AG04450 (cell line): Measurements from ENCODE around the gene FMNL2. TPM values are rescaled to one million over a fixed set of nuclear protein-coding genes. Genes with fewer than 3 reads are reported as not detected.

Experiments
- CTCF ChIA-PET: fragments of 300-600, 350-600 bp; formaldehyde crosslinking; extraction: SDS; loops from one replicate; lab custom pipeline; 2022; ENCODE audit warnings: antibody characterized with exemption, inconsistent platforms; lab: Charles Lee
- POLR2A ChIA-PET: fragments of 350-600 bp; formaldehyde crosslinking; extraction: SDS; loops from one replicate; lab custom pipeline; 2021; ENCODE audit warnings: antibody characterized with exemption, inconsistent platforms; lab: Yijun Ruan, JAX
- DNase-seq: peaks from one replicate; pipeline ENCODE4 v3.0.0-alpha.2; 2011; ENCODE audit warnings: low read depth, low spot score
- H3K27ac ChIP-seq: one replicate; pipeline ENCODE4 v1.5.1; 2012; ENCODE audit warnings: low read depth, low read length, control low read depth
- H3K27me3 ChIP-seq: one replicate; pipeline ENCODE4 v1.6.0; 2012; ENCODE audit warnings: low read length; ENCODE audit not compliant: control insufficient read depth, insufficient read depth
- H3K4me3 ChIP-seq: 2 replicates; pipeline ENCODE4 v1.5.1; 2011; ENCODE audit warnings: mild to moderate bottlenecking, low read depth, low read length, control low read depth
- H3K9me3 ChIP-seq: 2 replicates; pipeline ENCODE4 v1.5.1; 2012; ENCODE audit warnings: low read length; ENCODE audit not compliant: control insufficient read depth, insufficient read depth
- polyA plus RNA-seq: library from polyadenylated mRNA; depleted of rRNA; stranded (reverse); fragments of >200 nt; gene quantifications from 2 replicates; pipeline ENCODE4 v1.2.3, GENCODE V29; 2011
- TF ChIP-seq, protein P1 (sequence below): IDR thresholded peaks from 2 replicates; pipeline ENCODE4 v1.5.1; 2011; ENCODE audit warnings: low read depth, low read length, control low read depth, inconsistent platforms

Gene FMNL2
- polyA plus RNA-seq, 1 experiment: 22.0 TPM

DNA sequence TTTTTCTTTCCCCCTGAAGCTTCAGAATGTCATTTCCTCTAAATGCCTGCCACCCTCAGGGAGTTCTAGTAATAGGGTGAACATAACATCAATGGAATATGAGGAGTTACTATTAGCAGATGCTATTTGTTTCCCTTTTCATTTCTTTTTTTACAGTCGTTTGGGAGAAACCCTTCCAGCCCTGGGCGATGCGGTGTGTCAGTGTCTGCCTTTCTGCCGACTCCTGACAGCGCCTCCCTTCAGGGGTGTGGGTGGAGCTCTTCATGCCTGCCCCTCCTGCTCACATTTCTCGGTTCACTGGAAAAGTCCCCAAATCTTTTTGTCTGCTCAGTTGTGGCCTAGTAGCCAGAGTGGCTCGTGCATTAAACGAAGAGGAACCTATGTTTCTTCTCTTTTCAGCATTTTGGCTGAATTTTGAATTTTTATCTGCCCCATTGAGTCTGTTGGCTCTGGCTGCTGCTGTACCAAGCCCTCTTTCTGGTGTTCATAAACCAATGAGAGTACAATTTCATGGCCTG lies 72.3 kb downstream of the FMNL2 start:
- ChIA-PET POLR2A (interaction anchor here (0.7 kb wide), 1 partner anchor 132 kb away, joined by 5 read pairs; no protein-coding TSS in a partner anchor), CTCF (interaction anchor here (1.0 to 2.1 kb wide), 3 partner anchors 131 to 231 kb away, joined by 3 to 6 read pairs (median 4); no protein-coding TSS in a partner anchor)
- TF ChIP-seq, protein P1, sequence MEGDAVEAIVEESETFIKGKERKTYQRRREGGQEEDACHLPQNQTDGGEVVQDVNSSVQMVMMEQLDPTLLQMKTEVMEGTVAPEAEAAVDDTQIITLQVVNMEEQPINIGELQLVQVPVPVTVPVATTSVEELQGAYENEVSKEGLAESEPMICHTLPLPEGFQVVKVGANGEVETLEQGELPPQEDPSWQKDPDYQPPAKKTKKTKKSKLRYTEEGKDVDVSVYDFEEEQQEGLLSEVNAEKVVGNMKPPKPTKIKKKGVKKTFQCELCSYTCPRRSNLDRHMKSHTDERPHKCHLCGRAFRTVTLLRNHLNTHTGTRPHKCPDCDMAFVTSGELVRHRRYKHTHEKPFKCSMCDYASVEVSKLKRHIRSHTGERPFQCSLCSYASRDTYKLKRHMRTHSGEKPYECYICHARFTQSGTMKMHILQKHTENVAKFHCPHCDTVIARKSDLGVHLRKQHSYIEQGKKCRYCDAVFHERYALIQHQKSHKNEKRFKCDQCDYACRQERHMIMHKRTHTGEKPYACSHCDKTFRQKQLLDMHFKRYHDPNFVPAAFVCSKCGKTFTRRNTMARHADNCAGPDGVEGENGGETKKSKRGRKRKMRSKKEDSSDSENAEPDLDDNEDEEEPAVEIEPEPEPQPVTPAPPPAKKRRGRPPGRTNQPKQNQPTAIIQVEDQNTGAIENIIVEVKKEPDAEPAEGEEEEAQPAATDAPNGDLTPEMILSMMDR: no peak
- Histone ChIP-seq H3K4me3 (peak overlapping the region; percentile 38), H3K27me3 (no peaks in the 10 kb centered on the region), H3K27ac (no peak overlapping the region), H3K9me3 (no peaks in the 10 kb centered on the region)
- no peak for DNase-seq

DNA sequence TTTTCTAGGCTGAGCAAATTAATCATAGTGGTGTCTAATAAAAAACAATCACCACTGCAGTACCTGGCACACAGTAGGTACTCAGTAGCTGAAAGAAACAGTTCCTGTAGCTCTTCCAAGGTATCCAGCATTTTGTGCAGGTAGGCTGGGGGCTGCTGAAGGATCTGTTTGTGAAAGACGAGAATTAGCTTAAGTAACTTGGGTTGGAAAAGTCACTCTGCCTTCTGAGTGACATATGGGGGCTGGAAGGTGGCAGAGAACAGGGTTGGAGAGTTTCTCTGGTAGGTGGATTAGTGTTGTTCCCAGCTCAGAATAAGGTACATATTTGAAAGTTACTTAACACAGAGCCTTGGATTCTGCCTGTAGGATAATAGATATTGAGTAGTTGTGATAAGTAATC lies 72.8 kb downstream of the FMNL2 start:
- no peak for DNase-seq
- Histone ChIP-seq H3K9me3 (no peaks in the 10 kb centered on the region), H3K27me3 (no peaks in the 10 kb centered on the region), H3K27ac (no peak overlapping the region), H3K4me3 (no peak overlapping the region)
- TF ChIP-seq, protein P1: no peak
- POLR2A ChIA-PET: no interaction called here
- CTCF ChIA-PET: interaction anchor here (1.0 to 2.1 kb wide), 3 partner anchors 131 to 231 kb away, joined by 3 to 6 read pairs (median 4); no protein-coding TSS in a partner anchor

DNA sequence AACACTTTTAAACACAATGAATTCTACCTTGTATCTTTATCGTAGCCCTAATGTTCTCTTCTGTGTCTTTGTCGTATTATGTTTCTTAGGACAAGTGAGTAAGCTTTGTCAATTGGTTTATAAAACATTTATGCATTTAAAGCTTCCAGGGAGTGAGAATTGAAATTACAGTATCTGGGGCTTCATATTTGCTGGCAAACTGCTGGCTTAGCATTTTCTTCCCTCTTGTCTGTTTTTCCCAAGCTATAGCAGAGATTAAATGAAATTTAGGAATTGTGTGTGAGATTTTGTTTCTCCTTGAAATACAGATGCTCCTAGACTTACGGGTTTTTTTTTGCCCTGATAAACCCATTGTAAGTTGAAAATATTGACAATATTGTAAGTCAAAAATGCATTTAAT lies 73.3 kb downstream of the FMNL2 start:
- no peak for DNase-seq
- TF ChIP-seq, protein P1: no peak
- no peak overlapping the region for H3K4me3 ChIP-seq
- ChIA-PET CTCF (no interaction called here), POLR2A (no interaction called here)
- H3K27me3 ChIP-seq: no peaks in the 10 kb centered on the region
- no peaks in the 10 kb centered on the region for H3K9me3 ChIP-seq
- H3K27ac ChIP-seq: no peak overlapping the region

DNA sequence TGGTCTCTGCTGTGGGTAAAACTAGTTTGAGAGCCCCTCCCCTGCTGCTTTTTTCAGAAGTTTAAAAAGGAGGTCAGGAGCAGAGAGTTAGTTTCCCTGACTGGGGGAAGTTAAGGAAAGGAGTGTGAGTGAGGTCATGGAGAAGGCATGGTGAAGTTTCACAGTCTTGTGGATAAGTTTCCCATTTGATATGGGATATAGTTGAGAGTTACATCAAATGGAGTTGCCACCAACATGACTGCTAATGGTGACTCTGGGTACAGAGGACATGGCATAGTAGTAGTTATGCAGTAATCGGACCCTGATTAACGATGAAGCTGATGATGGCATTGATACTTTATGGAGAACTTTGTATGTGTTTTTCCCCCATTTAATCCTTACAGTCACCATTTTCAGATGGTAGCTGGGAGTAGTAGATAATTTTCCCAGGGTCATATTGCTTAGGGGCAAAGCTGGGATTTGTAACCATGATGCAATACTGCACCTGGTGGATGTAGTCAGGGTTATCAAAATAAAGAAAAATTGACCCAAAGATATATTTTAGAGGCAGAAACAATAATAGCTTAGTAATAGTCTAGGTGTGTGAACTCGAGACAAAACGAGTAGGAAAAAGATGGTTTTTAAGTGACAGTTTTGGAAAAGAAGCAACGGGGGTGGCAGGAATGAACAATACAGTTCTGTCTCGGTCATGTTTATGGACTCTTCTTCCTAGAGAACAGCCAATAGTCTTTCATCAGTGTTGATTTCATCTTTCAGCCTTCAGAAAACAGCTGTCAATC lies 74.6 kb downstream of the FMNL2 start:
- CTCF ChIA-PET: interaction anchor here (0.7 kb wide), 1 partner anchor 50 kb away, joined by 5 read pairs; no protein-coding TSS in a partner anchor
- TF ChIP-seq, protein P1: no peak
- H3K27ac ChIP-seq: no peak overlapping the region

DNA sequence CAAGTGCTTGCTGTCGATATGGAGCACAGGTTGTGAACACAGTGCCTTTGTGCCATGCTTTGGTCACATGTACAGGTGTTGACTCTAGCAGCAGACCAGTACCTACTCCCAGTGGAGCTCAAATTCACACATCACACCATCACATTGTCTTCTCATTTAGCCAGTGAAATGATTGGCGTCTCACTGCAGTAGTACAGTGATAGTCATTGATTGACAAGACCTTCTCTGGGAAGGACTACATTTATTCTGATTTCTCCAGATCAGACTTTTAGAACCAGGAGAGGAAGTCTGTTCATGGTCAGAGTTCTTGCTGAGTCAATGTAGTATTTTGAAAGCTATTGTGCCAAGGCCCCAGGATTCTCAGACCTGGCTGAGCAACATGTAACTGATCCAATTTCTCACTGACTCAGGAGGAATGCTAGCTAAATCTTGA lies 75.2 kb downstream of the FMNL2 start:
- TF ChIP-seq, protein P1: no peak
- POLR2A ChIA-PET: no interaction called here
- no peak overlapping the region for H3K27ac ChIP-seq

More for the DNA sequence above, 74.6 kb downstream of the FMNL2 start:
- Histone ChIP-seq H3K4me3 (no peak overlapping the region), H3K27me3 (no peaks in the 10 kb centered on the region), H3K9me3 (no peaks in the 10 kb centered on the region)
- POLR2A ChIA-PET: no interaction called here
- DNase-seq: no peak

More for the DNA sequence above, 75.2 kb downstream of the FMNL2 start:
- Histone ChIP-seq H3K27me3 (no peaks in the 10 kb centered on the region), H3K4me3 (no peak overlapping the region), H3K9me3 (no peaks in the 10 kb centered on the region)
- DNase-seq: no peak
- CTCF ChIA-PET: interaction anchor here (0.7 kb wide), 1 partner anchor 51 kb away, joined by 5 read pairs; no protein-coding TSS in a partner anchor
